Measurements from ENCODE around the gene AHCYL1.

- TF ChIP-seq POLR2A (IDR thresholded peaks at IDR 0.05; ENCODE audit: low read length) (peak; percentile 77), CTCF (IDR thresholded peaks at IDR 0.05) (peak; percentile 86), EP300 (IDR thresholded peaks at IDR 0.05) (no peak), RAD21 (conservative IDR thresholded peaks at IDR 0.05 in 1 of 2, IDR thresholded peaks at IDR 0.05 in 1 of 2) (peak; percentile 97 to 99), MAX (IDR thresholded peaks at IDR 0.05) (no peak; the same call in 1 of the 2 replicates)
These were observed at the start of gene AHCYL1 for GRCh38 chr1:109984456-109985246.
